HepG2 (cell line): ENCODE results near the gene CDC14B. TPM values are rescaled to one million over a fixed set of nuclear protein-coding genes. Genes with fewer than 3 reads are reported as not detected.

Experiments used
- ATAC-seq: fragments of 200-7000 bp; cut with Tn5 transposase; 3 replicates; pipeline ENCODE4 v1.9.1; 2020; ENCODE audit warnings: mild to moderate bottlenecking, moderate library complexity
- BruUV-seq: library from RNA; stranded (reverse); fragments of 400-500 nt; replicated peaks from 2 replicates; lab custom pipeline; 2021; lab: Mats Ljungman, UMichigan
- CTCF ChIA-PET: fragments of 300-600 bp; formaldehyde crosslinking; extraction: SDS; loops from one replicate; lab custom pipeline; 2021; ENCODE audit warnings: low total read pairs, inconsistent platforms, low intra/inter-chr PET ratio; lab: Yijun Ruan, JAX
- POLR2A ChIA-PET: fragments of 350-600 bp; sonication (Branson Sonifier 250); formaldehyde crosslinking; loops from one replicate; lab custom pipeline; 2020; ENCODE audit warnings: antibody characterized with exemption, inconsistent platforms; lab: Yijun Ruan, JAX
- DNase-seq: peaks from one replicate; pipeline ENCODE4 v3.0.0-alpha.2; 2015; ENCODE audit warnings: low spot score
- FAIRE-seq: peaks from 3 replicates; lab custom pipeline; 2011; peaks lifted over from hg19 to GRCh38; lab: Jason Lieb, UNC
- H2AFZ ChIP-seq: one replicate; pipeline ENCODE4 v1.6.1; 2011; ENCODE audit warnings: low read length, inconsistent platforms
- H3K27ac ChIP-seq: fragments of 300-600 bp; 3 replicates; pipeline ENCODE4 v1.8.0; 2011; ENCODE audit warnings: mixed run types, mild to moderate bottlenecking, mixed read lengths, low read length, inconsistent platforms; ENCODE audit not compliant: insufficient read depth; ENCODE audit errors: extremely low read length
- H3K27me3 ChIP-seq, 2 experiments: fragments of 200-600 bp in 1 of 2; 2 replicates in 1 of 2; 3 replicates in 1 of 2; pipeline versions ENCODE4 v1.6.0 to v1.8.0; 2011; ENCODE audit warnings: low read length in 2 of 2, mild to moderate bottlenecking in 2 of 2, moderate library complexity in 2 of 2, inconsistent platforms in 1 of 2; ENCODE audit not compliant: insufficient read depth in 2 of 2, control insufficient read depth in 1 of 2
- H3K36me3 ChIP-seq, 2 experiments: fragments of 200-600 bp in 1 of 2; replicated peaks in 1 of 2; 2 replicates in 1 of 2; 3 replicates in 1 of 2; pipeline versions ENCODE4 v1.5.1 to v1.8.0; 2011; ENCODE audit warnings: low read length in 2 of 2, inconsistent platforms in 1 of 2; ENCODE audit not compliant: insufficient read depth in 2 of 2, control insufficient read depth in 1 of 2
- H3K4me1 ChIP-seq: 2 replicates; pipeline ENCODE4 v1.5.1; 2012; ENCODE audit warnings: low read length, inconsistent platforms; ENCODE audit not compliant: insufficient read depth
- H3K4me2 ChIP-seq: 2 replicates; pipeline ENCODE4 v1.6.0; 2011; ENCODE audit warnings: low read depth, low read length, inconsistent platforms
- H3K4me3 ChIP-seq, 3 experiments: fragments of 200-600 bp in 1 of 3; sonication (generic), shearing (Covaris generic) in 1 of 3; replicated peaks in 1 of 3; 2 replicates each; pipeline ENCODE4 v1.5.1; 2011 to 2016; ENCODE audit warnings: low read length in 3 of 3, inconsistent platforms in 2 of 3, low read depth in 2 of 3, mild to moderate bottlenecking in 2 of 3, control low read depth in 1 of 3, mixed read lengths in 1 of 3; ENCODE audit not compliant: insufficient read depth in 1 of 3
- H3K79me2 ChIP-seq: one replicate; pipeline ENCODE4 v1.6.1; 2011; ENCODE audit warnings: low read length, inconsistent platforms; ENCODE audit not compliant: insufficient read depth
- H3K9ac ChIP-seq: 2 replicates; pipeline ENCODE4 v1.6.0; 2011; ENCODE audit warnings: mild to moderate bottlenecking, low read depth, low read length, inconsistent platforms; ENCODE audit not compliant: insufficient read depth
- H3K9me3 ChIP-seq: 2 replicates; pipeline ENCODE4 v1.5.1; 2012; ENCODE audit warnings: mild to moderate bottlenecking, low read length
- H4K20me1 ChIP-seq: 2 replicates; pipeline ENCODE4 v1.6.0; 2011; ENCODE audit warnings: inconsistent platforms, mild to moderate bottlenecking, low read length, moderate library complexity; ENCODE audit not compliant: insufficient read depth
- ADNP ChIP-seq: sonication (generic); formaldehyde crosslinking; IDR thresholded peaks from 2 replicates; pipeline ENCODE4 v1.4.0; 2020; ENCODE audit warnings: missing genetic modification reagents
- CSRNP2 ChIP-seq: sonication (generic); formaldehyde crosslinking; conservative IDR thresholded peaks from 2 replicates; pipeline ENCODE4 v1.8.0; 2022; ENCODE audit warnings: low read depth, missing genetic modification reagents
- HCFC1 ChIP-seq: fragments of 150-350 bp; IDR thresholded peaks from 2 replicates; pipeline ENCODE4 v1.6.1; 2014; ENCODE audit warnings: low read depth, low read length
- HNRNPK ChIP-seq: fragments of 200-400 bp; formaldehyde crosslinking; IDR thresholded peaks from 2 replicates; pipeline ENCODE4 v1.6.1; 2018; ENCODE audit warnings: low read length, low read depth, moderate library complexity, mild to moderate bottlenecking; ENCODE audit not compliant: poor library complexity, severe bottlenecking
- HNRNPLL ChIP-seq: fragments of 200-400 bp; formaldehyde crosslinking; IDR thresholded peaks from 2 replicates; pipeline ENCODE4 v1.6.1; 2017; ENCODE audit warnings: mild to moderate bottlenecking, low read depth, low read length; ENCODE audit not compliant: poor library complexity, severe bottlenecking
- SIX1 ChIP-seq: sonication (generic); formaldehyde crosslinking; IDR thresholded peaks from 2 replicates; pipeline ENCODE4 v1.4.0; 2020; ENCODE audit warnings: missing genetic modification reagents, borderline replicate concordance
- THAP8 ChIP-seq: sonication (generic); formaldehyde crosslinking; IDR thresholded peaks from 2 replicates; pipeline ENCODE4 v1.5.1; 2020; ENCODE audit warnings: missing genetic modification reagents, mild to moderate bottlenecking, borderline replicate concordance
- ZNF720 ChIP-seq: sonication (generic); formaldehyde crosslinking; IDR thresholded peaks from 2 replicates; pipeline ENCODE4 v1.4.0; 2020; ENCODE audit warnings: missing genetic modification reagents
- WGBS: methylation state at CpG from one replicate; pipeline ENCODE4 v1.1.6; 2017; ENCODE audit warnings: low lambda C conversion rate; 5-methylcytosine and 5-hydroxymethylcytosine counted together
- in situ Hi-C: cut with HindIII; loops from 2 replicates; pipeline ENCODE4 v1.10.0; 2017; ENCODE audit warnings: low pct_unique_long_range_greater_than_20kb; ENCODE audit not compliant: extremely low pct_ligation_motif_present
- intact Hi-C: fragments of 100-400 bp; cut with micrococcal nuclease; formaldehyde crosslinking; loops from one replicate; pipeline ENCODE4 v1.10.0; 2022; ENCODE audit not compliant: unreplicated experiment
- polyA plus RNA-seq, 8 experiments: library from polyadenylated mRNA; depleted of rRNA in 3 of 8; stranded (reverse) in 7 of 8; unstranded in 1 of 8; fragments of >200 nt; fragmentation: Illumina TruSeq in 4 of 8; extraction: Trizol in 4 of 8; gene quantifications; 2 replicates each; pipeline versions ENCODE4 v1.2.1 to v1.2.3, GENCODE V29; 2011 to 2016; ENCODE audit warnings: low read depth in 4 of 8, missing spikeins in 1 of 8, mixed read lengths in 1 of 8; ENCODE audit not compliant: insufficient read depth in 1 of 8
- total RNA-seq, 5 experiments: library from RNA; depleted of rRNA; stranded (reverse); fragments of >200 nt; fragmentation: Illumina TruSeq; extraction: Trizol; gene quantifications; 2 replicates each; pipeline ENCODE4 v1.2.3, GENCODE V29; 2016; ENCODE audit warnings: low read depth in 1 of 5

CDC14B gene
- total and polyA plus RNA-seq, 2 of the 13 experiments (the other 11 are each of a cell fraction or from before 2014, with no cell fraction given): 25.8 to 33.3 TPM

- 0 out of 2 replicates have a peak, but pooled peaks cover 3% of the 10 kb centered on the region for H4K20me1 ChIP-seq
- DNase-seq (no peak), FAIRE-seq (no peak), ATAC-seq (no peak)
- H3K36me3 ChIP-seq: peaks cover 6 to 19% of the 10 kb centered on the region in 2 experiments
- no peak overlapping the region for H3K27ac ChIP-seq
- 97% methylated on average over 8 of the region's 8 CpGs for WGBS
- H3K4me3 ChIP-seq: no peak overlapping the region
- no peaks in the 10 kb centered on the region for H3K27me3 ChIP-seq
- POLR2A ChIA-PET: no interaction called here
- intact Hi-C loops (no loop called here), in situ Hi-C loops (no loop called here)
- peaks cover 3% of the 10 kb centered on the region for H3K79me2 ChIP-seq
- H3K4me1 ChIP-seq: peaks cover 10% of the 10 kb centered on the region; the same call in 1 of the 2 replicates
- CTCF ChIA-PET: no interaction called here
- TF ChIP-seq THAP8 (CRISPR knock-in tag) (no peak), SIX1 (CRISPR knock-in tag) (no peak), HNRNPK (no peak), ZNF720 (CRISPR knock-in tag) (no peak), CSRNP2 (CRISPR knock-in tag) (no peak), ADNP (CRISPR knock-in tag) (no peak), HNRNPLL (no peak), HCFC1 (no peak)
- no peak overlapping the region for H3K4me2 ChIP-seq
- no peak overlapping the region for H2AFZ ChIP-seq
- no peak overlapping the region for H3K9ac ChIP-seq
- no peaks in the 10 kb centered on the region for H3K9me3 ChIP-seq
- no TSS peak for BruUV-seq
Measured at GRCh38 chr9:96461336-96461735, 158.3 kb downstream of the CDC14B start.
